Esophagus squamous epithelium (tissue), 4 donors: ENCODE measurements around the gene IL12A.

Experiments used
- POLR2A ChIP-seq, 4 donors: fragments of 450-650 bp; IDR thresholded peaks; one replicate each; pipeline ENCODE4 v1.6.1; 2017; ENCODE audit warnings: antibody characterized with exemption in 4 of 4, mild to moderate bottlenecking in 4 of 4, moderate library complexity in 3 of 4
- TF ChIP-seq, protein P1 (sequence below), 6 experiments: fragments of 450-650 bp in 4 of 6; fragments of 200-600 bp in 2 of 6; sonication (generic) in 2 of 6; IDR thresholded peaks; one replicate each; pipeline ENCODE4 v1.5.1; 2016 to 2019; ENCODE audit warnings: antibody characterized with exemption in 6 of 6, mild to moderate bottlenecking in 4 of 6, moderate library complexity in 4 of 6

DNA sequence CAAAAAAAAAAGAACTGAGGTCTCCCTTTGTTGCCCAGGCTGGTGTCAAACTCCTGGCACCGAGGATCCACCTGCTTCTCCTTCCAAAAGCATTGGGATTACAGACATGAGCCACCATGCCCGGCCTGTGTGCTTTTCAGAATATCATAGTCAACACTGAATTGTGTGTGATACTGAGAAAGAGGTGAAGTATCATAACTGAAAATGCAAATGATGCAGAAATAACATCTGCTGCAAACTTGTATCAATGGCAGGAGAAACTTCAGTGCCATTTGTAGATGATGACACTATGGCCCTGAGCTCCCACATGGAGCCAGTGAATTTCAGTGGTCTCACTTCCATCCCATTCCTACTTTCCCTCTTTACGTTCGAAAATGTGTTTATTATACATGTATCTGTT lies 21.9 kb downstream of the IL12A start:
- no peak for TF ChIP-seq POLR2A (IDR thresholded peaks at IDR 0.05)
- TF ChIP-seq, protein P1, sequence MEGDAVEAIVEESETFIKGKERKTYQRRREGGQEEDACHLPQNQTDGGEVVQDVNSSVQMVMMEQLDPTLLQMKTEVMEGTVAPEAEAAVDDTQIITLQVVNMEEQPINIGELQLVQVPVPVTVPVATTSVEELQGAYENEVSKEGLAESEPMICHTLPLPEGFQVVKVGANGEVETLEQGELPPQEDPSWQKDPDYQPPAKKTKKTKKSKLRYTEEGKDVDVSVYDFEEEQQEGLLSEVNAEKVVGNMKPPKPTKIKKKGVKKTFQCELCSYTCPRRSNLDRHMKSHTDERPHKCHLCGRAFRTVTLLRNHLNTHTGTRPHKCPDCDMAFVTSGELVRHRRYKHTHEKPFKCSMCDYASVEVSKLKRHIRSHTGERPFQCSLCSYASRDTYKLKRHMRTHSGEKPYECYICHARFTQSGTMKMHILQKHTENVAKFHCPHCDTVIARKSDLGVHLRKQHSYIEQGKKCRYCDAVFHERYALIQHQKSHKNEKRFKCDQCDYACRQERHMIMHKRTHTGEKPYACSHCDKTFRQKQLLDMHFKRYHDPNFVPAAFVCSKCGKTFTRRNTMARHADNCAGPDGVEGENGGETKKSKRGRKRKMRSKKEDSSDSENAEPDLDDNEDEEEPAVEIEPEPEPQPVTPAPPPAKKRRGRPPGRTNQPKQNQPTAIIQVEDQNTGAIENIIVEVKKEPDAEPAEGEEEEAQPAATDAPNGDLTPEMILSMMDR (IDR thresholded peaks at IDR 0.05): no peak
